Mammary epithelial cell (primary cell): Measurements from ENCODE around the gene UBE2I.

Source experiments
- CTCF ChIP-seq, 2 donors: IDR thresholded peaks in 1 of 2; conservative IDR thresholded peaks in 1 of 2; 2 replicates each; pipeline ENCODE4 v1.5.1; 2011 to 2012; ENCODE audit warnings: inconsistent platforms in 2 of 2, low read length in 2 of 2, mild to moderate bottlenecking in 2 of 2, control low read depth in 1 of 2, low read depth in 1 of 2; ENCODE audit not compliant: insufficient read depth in 1 of 2; ENCODE audit errors: extremely low read depth in 1 of 2
- EZH2 ChIP-seq: IDR thresholded peaks from 2 replicates; pipeline ENCODE4 v1.6.1; 2012; ENCODE audit warnings: low read length, inconsistent platforms, borderline replicate concordance

- TF ChIP-seq EZH2 (no peak), CTCF (conservative IDR thresholded peaks at IDR 0.05 in 1 of 2, IDR thresholded peaks at IDR 0.05 in 1 of 2; ENCODE audit: extremely low read depth in 1 of 2, insufficient read depth in 1 of 2, low read depth in 1 of 2, low read length in 2 of 2) (no peak)
Measured at GRCh38 chr16:1299868-1300203, 9.6 kb upstream of the UBE2I start.
